ENCODE results near the gene FAR2.
"Not testable (repeated sequence)": the region's sequence is repeated elsewhere in the genome, so short reads cannot be mapped to it uniquely, and the experiment has no call there.

The FAR2 gene

GRCh38 chr12:29240441-29240840 lies 91.4 kb downstream of the FAR2 start:
- no peak for DNase-seq

DNA sequence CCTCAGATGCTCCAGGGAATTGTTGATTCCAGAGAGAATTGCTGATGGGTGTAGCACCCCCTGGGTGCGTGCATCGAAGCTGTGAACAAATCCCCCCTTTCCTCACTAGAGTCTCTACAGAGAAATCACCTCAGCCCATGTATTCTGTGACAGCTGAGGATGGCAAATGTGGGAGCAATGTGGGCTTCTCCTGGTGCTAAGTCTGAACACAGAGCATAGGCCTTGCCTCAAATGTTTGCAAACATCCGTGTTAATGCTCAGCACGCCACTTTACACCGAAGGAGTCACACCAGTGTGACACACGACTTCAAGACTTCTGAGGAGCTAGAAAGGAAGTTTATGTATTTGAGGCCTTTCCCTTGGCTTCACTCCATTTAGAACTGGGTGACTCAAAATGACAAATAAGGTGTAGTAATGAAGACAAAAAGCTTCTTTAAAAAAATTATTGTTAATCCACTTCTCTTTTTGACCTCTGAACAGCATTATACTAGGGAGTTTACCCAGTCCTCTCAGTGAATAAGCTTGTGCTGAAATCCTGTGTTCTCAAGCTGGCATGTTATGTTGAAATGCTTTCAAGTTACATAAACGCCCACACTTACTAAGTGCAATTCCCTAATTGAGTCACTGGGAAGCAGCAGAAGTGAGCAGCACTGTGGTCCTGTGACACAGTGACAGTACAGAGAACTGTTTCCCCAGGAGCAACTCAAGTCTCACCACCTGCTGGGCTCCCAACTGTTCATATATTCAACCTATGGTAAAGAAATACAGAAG lies 92.9 kb downstream of the FAR2 start:
- peak; percentile 36 for DNase-seq

GRCh38 chr12:29242921-29243431 lies 93.9 kb downstream of the FAR2 start:
- no peak for DNase-seq

DNA sequence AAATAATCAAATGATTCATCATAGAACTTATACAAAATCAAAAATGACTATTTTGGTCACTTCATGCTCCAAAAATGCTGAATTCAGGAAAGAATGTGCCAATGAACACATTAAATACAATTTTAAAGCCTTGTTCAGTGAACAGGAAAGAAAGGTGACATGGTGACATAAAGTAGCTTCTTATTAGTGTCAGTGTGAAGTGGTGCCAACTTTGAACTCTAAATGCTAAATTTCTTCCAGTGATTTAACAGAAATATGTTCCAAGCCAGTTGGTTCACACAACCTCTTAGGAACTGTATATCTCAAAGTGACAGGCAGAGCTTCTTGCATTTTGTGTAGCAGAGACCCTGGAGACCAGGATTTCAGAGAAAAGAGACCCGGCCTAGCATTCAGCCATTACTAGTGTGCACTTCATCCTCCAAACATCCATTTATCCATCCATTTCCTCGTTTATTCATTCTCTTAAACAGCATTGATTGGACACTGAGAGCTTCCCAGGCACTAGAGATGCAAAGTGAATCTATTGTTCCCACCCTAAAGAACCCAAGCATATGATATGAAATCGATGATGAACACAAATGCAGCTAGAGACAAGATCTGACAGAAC lies 95.2 kb downstream of the FAR2 start:
- DNase-seq, result no peak

DNA sequence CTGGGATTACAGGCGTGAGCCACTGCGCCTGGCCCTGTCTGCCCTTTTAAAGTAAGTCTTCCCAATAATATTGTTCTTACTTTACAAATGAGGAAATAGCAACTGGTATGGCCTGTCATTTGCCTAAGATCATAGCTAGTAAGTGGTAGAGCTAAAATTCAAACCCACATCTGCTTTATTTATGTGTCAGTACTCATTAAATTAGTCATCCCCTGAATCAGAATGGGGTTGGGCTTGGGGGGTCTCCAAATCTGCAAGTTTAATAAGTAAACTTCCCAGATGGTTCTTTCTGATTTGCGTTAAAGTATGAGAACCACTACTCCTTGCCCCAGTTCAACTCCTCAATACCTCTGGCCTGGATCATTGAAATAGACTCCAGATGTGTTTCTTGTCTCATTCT lies 96.2 kb downstream of the FAR2 start:
- DNase-seq, result no peak

DNA sequence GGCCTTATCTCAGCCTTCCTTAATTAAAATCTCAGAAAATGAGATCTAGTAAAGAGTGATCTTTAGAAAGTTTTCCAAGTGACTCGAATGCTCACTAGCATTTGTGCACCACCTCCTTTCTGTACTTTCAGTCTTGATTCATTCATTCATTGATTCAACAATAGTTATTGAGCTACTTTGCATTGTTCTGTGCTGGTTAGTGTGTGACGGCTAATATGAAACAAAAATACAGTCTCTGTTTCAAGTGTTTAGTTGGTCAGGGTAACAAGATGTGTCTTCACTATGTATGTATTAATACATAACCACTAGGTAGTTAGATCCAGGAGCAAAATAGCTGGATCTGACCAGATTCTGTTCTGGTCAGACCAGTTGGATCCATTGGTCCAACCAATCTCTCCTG lies 100.9 kb downstream of the FAR2 start:
- DNase-seq, result no peak

DNA sequence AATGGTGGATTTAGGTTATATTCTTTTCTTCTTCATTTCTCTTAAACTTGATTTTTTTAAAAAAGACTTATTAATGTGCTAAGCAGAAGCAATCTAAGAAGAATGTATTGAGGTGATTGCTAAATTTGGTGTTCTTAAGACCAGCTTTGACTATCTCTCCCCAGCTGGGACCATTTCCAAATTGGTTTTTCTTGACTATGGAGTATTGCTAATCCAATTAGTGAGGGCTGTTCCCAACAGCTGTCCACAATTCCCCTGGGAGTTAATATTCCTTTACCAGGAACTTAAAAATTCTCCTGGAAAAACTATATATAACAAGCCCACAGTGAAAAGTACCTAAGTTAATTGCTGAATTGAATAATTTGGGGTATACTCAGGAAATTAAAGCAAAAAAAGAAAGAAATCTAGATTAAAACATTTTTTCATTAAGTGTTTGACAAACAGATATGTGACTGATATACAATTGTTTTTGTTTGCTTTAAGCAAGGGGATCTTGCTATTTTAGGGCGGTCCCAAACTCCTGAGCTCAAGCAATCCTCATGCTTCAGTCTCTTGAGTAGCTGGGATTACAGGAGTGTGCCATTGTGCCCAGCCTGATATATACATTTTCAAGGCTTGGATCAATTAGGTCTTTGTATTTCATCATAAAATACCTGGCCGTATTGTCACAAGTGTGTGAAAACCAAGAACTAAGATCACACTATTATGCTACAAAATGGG lies 105.0 kb downstream of the FAR2 start:
- DNase-seq, result peak; percentile 85

GRCh38 chr12:29255042-29255441 lies 106.0 kb downstream of the FAR2 start:
- no peak for DNase-seq

- no peak for DNase-seq
These were observed 107.5 kb downstream of the FAR2 start for GRCh38 chr12:29256598-29256997.

GRCh38 chr12:29257687-29258086 lies 108.6 kb downstream of the FAR2 start:
- DNase-seq, result not testable (repeated sequence)

DNA sequence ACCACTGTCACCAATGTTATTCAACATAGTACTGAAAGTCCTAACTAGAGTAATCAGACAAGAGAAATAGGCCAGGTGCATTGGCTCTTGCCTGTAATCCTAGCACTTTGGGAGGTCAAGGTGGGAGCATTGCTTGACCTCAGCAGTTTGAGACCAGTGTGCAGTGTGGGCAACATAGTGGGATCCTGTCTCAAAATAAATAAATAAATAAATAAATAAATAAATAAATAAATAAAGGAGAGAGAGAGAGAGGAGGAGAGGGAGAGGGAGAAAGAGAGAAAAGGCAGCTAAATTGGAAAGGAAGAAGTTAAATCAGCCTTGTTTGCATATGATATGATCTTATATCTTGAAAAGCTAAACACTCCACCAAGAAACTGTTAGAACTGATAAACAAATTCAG lies 115.3 kb downstream of the FAR2 start:
- DNase-seq, result no peak

- DNase-seq, result no peak
These were observed 120.8 kb downstream of the FAR2 start for GRCh38 chr12:29269706-29270408.

DNA sequence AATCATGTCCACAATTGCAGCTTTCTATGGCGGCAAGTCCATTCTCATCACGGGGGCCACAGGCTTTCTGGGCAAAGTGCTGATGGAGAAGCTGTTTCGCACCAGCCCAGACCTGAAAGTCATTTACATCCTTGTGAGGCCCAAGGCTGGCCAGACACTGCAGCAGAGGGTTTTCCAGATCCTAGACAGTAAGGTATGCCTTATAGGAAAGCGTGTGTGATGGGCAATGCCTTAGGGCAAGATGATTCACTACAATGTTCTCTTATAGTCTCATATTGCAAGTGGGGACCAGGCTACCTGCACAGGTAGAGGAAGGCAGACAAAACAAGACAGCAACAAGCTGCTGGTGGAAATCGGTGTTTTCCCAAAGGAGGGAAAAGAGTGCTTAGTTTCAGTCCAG lies 121.4 kb downstream of the FAR2 start:
- no peak for DNase-seq

DNA sequence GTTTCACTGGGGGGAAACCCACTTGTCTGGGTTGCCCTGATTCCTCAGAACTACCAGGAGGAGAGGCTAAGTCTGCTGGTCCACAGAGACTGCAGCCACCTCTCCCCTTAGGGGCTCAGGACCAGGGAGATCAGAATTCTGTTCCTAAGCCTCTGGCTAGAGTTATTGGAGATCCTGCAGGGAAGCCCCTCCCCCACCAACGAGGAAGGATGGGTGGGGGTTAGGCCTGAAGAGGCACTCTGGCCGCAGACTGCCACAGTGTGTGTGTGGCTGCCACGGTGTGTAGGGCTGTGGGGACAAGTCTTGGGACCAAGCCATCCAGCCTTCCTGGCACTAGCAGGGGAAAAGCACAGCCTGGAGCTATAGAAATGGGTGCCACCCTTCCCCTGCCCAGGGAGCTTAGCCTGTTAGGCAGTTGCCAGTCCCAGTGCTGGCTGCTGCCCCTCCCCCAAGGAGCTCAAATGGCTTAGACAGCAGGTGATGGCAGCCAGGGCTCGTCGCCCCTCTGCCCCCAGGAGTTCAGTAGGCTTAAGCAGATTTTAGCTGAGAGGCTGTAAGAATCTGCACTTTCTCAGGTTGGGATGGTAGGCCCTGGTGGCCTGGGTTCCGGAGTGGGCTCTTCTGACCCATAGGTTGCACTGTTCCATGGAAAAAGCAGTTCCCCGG lies 124.2 kb downstream of the FAR2 start:
- DNase-seq, result no peak

DNA sequence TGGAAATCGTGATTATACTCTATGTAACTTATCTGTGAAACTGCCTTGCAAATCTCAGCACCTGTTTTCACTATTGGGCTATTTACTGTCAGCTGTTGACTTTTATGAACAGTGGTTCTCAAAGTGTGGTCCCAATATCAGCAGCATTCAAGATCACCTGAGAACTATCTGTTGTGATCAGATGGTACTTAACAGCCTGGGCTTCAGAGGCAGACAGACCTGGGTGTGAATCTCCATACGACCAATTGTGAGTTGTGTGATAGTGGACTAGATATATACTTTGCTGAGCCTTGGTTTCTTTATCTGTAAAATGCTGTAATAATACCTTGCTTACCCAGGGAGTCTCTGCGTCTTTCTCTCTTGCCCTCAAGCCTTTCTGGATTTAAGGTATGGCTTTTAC lies 126.8 kb downstream of the FAR2 start:
- DNase-seq, result no peak

DNA sequence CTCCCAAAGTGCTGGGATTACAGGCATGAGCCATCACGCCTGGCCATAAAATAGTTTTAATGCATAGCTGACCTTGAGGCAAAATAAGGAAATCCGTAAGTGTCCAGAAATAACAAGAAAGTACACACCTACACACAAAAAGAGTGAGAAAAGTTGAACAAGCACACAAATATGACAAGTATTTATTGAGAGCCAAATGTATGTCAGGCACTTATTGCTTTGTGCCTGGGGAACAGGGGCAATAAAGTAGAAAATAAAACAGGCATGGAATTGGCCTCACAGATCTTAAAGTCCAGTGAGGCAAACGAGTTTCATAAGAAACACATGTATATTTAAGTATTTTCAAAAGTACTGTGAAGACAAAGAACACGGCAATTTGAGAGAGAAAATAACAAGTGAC lies 128.2 kb downstream of the FAR2 start:
- no peak for DNase-seq

- no peak for DNase-seq
These were observed 129.8 kb downstream of the FAR2 start for GRCh38 chr12:29278673-29279420.

GRCh38 chr12:29281371-29282005 lies 132.4 kb downstream of the FAR2 start:
- DNase-seq, result no peak

GRCh38 chr12:29282031-29282816 lies 133.1 kb downstream of the FAR2 start:
- DNase-seq, result peak; percentile 10

- DNase-seq, result no peak
These were observed 135.1 kb downstream of the FAR2 start for GRCh38 chr12:29283969-29284700.
